ENCODE measurements around the gene PLS3. TPM values are rescaled to one million over a fixed set of nuclear protein-coding genes. Genes with fewer than 3 reads are reported as not detected.
A peak's percentile ranks its signal among the peaks of the same experiment; 100 is the strongest.

The PLS3 gene
- total and polyA plus RNA-seq, 8 donors = 186 to 354 (median 300) TPM

DNA sequence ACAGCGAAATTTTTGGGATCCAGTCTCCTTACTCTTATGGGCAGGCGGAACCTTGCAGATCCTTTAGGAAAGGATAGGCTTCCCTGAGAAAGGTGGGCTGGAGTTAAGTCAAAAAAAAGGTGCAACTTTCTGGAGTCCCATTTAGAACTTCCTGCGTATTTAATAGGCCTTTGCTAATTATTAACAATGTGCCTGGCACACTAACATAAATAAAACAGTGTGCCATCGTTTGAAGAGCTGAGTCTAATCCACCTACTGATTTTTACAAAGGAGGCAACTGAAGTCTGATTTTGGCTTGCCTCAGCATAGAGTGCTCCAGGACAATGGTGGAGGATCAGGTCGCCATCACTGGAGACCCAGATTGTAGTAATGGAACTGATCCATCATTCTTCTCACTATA is 15.7 kb downstream of the PLS3 start:
- Histone ChIP-seq H3K36me3 (peaks cover 0 to 2% of the 10 kb centered on the region in 2 donors), H3K27me3 (peaks cover 0 to 8% of the 10 kb centered on the region in 2 donors), H3K9me3 (no peaks in the 10 kb centered on the region), H3K27ac (no peak overlapping the region), H3K4me3 (no peak overlapping the region), H3K4me1 (no peaks in the 10 kb centered on the region)
- intact Hi-C loops (cut with DNase I) = no loop called here
- no peak for ATAC-seq
- TF ChIP-seq CTCF (IDR thresholded peaks at IDR 0.05) = no peak
- DNase-seq = no peak

GRCh38 chrX:115579327-115579726 is 18.4 kb downstream of the PLS3 start:
- Histone ChIP-seq H3K9me3 (no peaks in the 10 kb centered on the region), H3K4me1 (peaks cover 0 to 7% of the 10 kb centered on the region in 2 donors), H3K27ac (no peak overlapping the region), H3K36me3 (peaks cover 0 to 2% of the 10 kb centered on the region in 2 donors), H3K4me3 (no peak overlapping the region), H3K27me3 (peaks cover 0 to 23% of the 10 kb centered on the region in 2 donors)
- intact Hi-C loops (cut with DNase I) = no loop called here
- no peak for ATAC-seq
- TF ChIP-seq CTCF (IDR thresholded peaks at IDR 0.05) = no peak
- DNase-seq = no peak

DNA sequence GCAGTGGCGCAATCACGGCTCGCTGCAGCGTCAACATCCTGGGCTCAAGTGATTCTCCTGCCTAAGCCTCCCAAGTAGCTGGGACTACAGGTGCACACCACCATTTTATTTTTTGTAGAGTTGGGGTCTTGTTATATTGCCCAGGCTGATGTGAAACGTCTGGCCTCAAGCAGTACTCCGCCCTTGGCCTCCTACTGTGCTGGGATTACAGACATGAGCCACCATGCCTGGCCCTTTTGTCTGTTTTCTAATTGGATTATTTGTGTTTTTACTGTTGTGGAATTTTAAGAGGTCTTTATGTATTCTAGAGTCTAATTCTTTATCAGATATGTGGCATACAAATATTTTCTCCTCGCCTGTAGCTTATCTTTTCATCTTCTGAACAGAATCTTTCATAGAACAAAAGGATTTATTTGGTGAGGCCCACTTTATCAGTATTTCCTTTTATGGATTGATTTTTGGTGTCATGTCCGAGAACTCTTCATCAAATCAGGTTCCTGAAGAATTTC is 18.9 kb downstream of the PLS3 start:
- TF ChIP-seq CTCF (IDR thresholded peaks at IDR 0.05) = no peak
- ATAC-seq (no peak), DNase-seq (no peak)
- no peaks in the 10 kb centered on the region for H3K9me3 ChIP-seq
- H3K27ac ChIP-seq = no peak overlapping the region
- intact Hi-C loops (cut with DNase I) = no loop called here
- H3K36me3 ChIP-seq = peaks cover 0 to under 1% of the 10 kb centered on the region in 2 donors
- no peak overlapping the region for H3K4me3 ChIP-seq
- peaks cover 0 to 28% of the 10 kb centered on the region in 2 donors for H3K27me3 ChIP-seq
- peaks cover 0 to 7% of the 10 kb centered on the region in 2 donors for H3K4me1 ChIP-seq

DNA sequence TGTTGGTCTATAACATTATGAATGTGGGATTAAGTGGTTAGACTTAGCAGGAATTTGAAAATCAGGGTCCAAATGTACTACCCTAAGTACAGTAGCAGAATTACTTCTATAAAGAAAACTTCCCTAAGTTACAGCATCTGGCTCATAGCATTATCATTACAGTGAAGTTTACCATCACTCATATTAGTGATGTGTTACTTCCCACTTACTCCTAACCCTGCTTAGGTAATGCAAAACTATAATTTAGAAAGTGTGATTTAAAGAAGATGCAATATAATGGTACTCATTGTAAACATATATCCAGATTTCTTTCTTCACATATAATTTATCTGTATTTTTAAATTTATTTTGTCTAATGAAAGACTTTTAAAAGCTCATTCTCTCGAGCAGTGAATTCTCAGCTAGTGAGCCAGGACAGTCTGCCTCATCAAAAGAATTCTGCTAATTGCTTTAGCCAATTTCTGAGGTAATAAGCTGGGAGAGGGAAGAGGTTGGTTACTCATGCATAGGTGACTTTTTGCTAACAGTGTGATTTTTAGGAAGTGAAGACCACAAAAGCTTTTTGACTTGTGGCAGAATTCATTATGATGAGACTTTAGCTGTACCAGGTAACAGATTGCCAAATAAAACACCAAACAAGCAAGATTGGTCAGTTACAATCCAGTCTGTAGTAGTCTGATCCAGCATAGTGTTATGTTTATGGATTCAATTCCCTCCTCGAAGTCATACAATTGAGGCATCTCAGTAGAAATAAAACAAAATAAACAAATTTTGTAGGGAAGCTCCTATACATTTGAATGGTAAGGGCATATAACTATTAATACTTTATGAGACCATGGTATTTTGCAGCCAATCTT is 21.0 kb downstream of the PLS3 start:
- DNase-seq = no peak
- H3K36me3 ChIP-seq = no peaks in the 10 kb centered on the region
- H3K27ac ChIP-seq = peak overlapping the region; percentile 39 to 41

More for the DNA sequence above, 21.0 kb downstream of the PLS3 start:
- H3K9me3 ChIP-seq = no peaks in the 10 kb centered on the region
- peaks cover 0 to 7% of the 10 kb centered on the region in 2 donors for H3K4me1 ChIP-seq
- ATAC-seq = peak; percentile 37
- intact Hi-C loops (cut with DNase I) = no loop called here
- no peak overlapping the region for H3K4me3 ChIP-seq
- no peak for TF ChIP-seq CTCF (IDR thresholded peaks at IDR 0.05)
- peaks cover 0 to 30% of the 10 kb centered on the region in 2 donors for H3K27me3 ChIP-seq

Measured in left lung (tissue), 10 donors.